Stimulated activated CD4-positive, alpha-beta T cell treated with anti-CD3 and anti-CD28 coated beads, Interleukin-4, amount 100 ng/mL, for 4 hours (primary cell): ENCODE data around the gene ARAP1.

ENCODE experiments used
- DNase-seq, 2 experiments: peaks; one replicate each; pipeline ENCODE4 v3.0.0-alpha.2; 2020

The ARAP1 gene

GRCh38 chr11:72779495-72780128, 27.4 kb upstream of the ARAP1 start:
- DNase-seq: no peak

GRCh38 chr11:72778535-72779494, 26.6 kb upstream of the ARAP1 start:
- DNase-seq: no peak

- no peak for DNase-seq
Observed at GRCh38 chr11:72777755-72778278, 25.6 kb upstream of the ARAP1 start.

- DNase-seq: no peak
Observed at GRCh38 chr11:72776844-72777754, 24.9 kb upstream of the ARAP1 start.

- DNase-seq: no peak
Observed at GRCh38 chr11:72776117-72776843, 24.1 kb upstream of the ARAP1 start.

- no peak for DNase-seq
Observed at GRCh38 chr11:72775288-72776110, 23.3 kb upstream of the ARAP1 start.

GRCh38 chr11:72774499-72774898, 22.3 kb upstream of the ARAP1 start:
- no peak for DNase-seq

- DNase-seq: no peak
Observed at GRCh38 chr11:72773696-72774095, 21.5 kb upstream of the ARAP1 start.

- DNase-seq: no peak
Observed at GRCh38 chr11:72773291-72773690, 21.1 kb upstream of the ARAP1 start.

- DNase-seq: no peak
Observed at GRCh38 chr11:72772059-72772458, 19.9 kb upstream of the ARAP1 start.

GRCh38 chr11:72771507-72771906, 19.3 kb upstream of the ARAP1 start:
- DNase-seq: no peak

- DNase-seq: no peak
Observed at GRCh38 chr11:72770799-72771198, 18.6 kb upstream of the ARAP1 start.

- DNase-seq: no peak
Observed at GRCh38 chr11:72769680-72770079, 17.5 kb upstream of the ARAP1 start.

- DNase-seq: no peak
Observed at GRCh38 chr11:72768581-72768980, 16.4 kb upstream of the ARAP1 start.

- DNase-seq: no peak
Observed at GRCh38 chr11:72767203-72768062, 15.2 kb upstream of the ARAP1 start.

GRCh38 chr11:72766152-72766902, 14.1 kb upstream of the ARAP1 start:
- DNase-seq: no peak

- no peak for DNase-seq
Observed at GRCh38 chr11:72764503-72764902, 12.3 kb upstream of the ARAP1 start.

- DNase-seq: no peak
Observed at GRCh38 chr11:72763823-72764222, 11.6 kb upstream of the ARAP1 start.

- no peak for DNase-seq
Observed at GRCh38 chr11:72762641-72763304, 10.6 kb upstream of the ARAP1 start.
